ENCODE measurements around the gene PAK5. TPM values are rescaled to one million over a fixed set of nuclear protein-coding genes. Genes with fewer than 3 reads are reported as not detected.

PAK5 gene
- total RNA-seq, 1 donor from 2014 or later: 0.16 TPM

DNA sequence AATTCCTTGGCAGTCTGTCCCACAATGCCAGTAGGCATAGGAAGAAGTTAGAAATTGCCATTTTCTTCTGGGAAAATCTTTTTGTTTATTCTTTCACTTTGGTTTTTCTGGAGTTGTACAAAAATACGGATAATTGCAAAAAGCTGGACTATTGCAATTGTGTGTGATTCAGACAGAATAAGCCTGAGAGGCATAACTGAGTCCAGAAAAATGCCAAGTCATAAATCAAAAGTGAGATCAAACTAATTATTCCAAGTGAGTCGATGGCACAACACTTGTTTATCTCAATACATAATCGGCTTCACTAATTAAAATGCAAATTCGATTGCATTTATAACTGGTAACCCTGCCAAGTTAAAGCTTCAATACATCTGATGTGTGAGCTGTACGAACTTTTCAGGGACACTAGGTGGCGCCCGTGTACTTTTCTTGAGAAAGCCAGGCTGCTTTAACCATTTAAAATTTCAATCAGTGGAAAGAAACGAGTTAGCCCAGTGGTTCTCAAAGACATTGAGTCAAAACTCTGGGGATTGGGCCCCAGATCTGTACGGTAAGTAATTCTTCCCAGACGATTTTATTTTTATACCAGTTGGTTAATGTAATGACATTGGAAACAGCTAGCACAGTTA is 221.9 kb downstream of the PAK5 start:
- DNase-seq (ENCODE audit: low read depth): peak; percentile 32
- Histone ChIP-seq H3K79me2 (ENCODE audit: insufficient read depth, low read length) (no peaks in the 10 kb centered on the region), H3K36me3 (ENCODE audit: insufficient read depth, low read length) (no peaks in the 10 kb centered on the region), H2AFZ (ENCODE audit: low read depth, low read length) (no peak overlapping the region), H3K9ac (ENCODE audit: low read length) (no peak overlapping the region), H3K27ac (ENCODE audit: low read depth, low read length) (no peak overlapping the region), H4K20me1 (ENCODE audit: insufficient read depth, low read length) (no peaks in the 10 kb centered on the region), H3K9me3 (ENCODE audit: insufficient read depth, low read depth, low read length) (no peaks in the 10 kb centered on the region), H3K4me1 (ENCODE audit: insufficient read depth, low read length) (no peaks in the 10 kb centered on the region), H3K27me3 (ENCODE audit: insufficient read depth, low read length) (peaks cover 10% of the 10 kb centered on the region), H3K4me2 (ENCODE audit: low read length) (no peak overlapping the region), H3K4me3 (ENCODE audit: insufficient read depth, low read depth, low read length) (no peak overlapping the region)
- Mint-ChIP-seq H3K4me3 (ENCODE audit: unreplicated experiment) (no peak overlapping the region), H3K27me3 (ENCODE audit: low read depth, unreplicated experiment) (peaks cover 5% of the 10 kb centered on the region), H3K27ac (ENCODE audit: unreplicated experiment) (no peak overlapping the region), H3K9me3 (ENCODE audit: unreplicated experiment) (peaks cover 5% of the 10 kb centered on the region), H3K36me3 (ENCODE audit: low read depth, unreplicated experiment) (no peaks in the 10 kb centered on the region), H3K4me1 (ENCODE audit: low read depth, unreplicated experiment) (peaks cover 6% of the 10 kb centered on the region)
- TF ChIP-seq EZH2 (IDR thresholded peaks at IDR 0.05; ENCODE audit: insufficient read depth, low read length): no peak
- peak; percentile 96 for TF ChIP-seq CTCF (IDR thresholded peaks at IDR 0.05; ENCODE audit: insufficient read depth, low read depth, low read length)
- FAIRE-seq: peak; percentile 45

DNA sequence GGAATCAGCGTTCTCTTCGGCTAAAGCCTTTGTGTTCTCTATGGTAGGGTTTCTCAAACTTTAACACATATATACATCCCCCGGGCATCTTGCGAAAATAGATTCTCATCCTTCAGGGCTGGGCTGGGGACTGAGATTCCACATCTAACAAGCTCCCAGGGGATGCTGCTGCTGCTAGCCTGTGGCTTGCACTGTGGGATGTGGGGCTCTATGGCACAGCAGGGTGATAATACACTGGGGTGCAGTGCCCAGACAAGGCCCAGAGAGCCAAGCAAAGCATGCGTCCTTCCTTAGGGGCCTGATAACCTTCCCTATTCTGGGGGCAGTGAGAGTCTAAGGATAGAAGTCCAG is 222.4 kb downstream of the PAK5 start:
- Mint-ChIP-seq H3K4me3 (ENCODE audit: unreplicated experiment) (no peak overlapping the region), H3K36me3 (ENCODE audit: low read depth, unreplicated experiment) (no peaks in the 10 kb centered on the region), H3K4me1 (ENCODE audit: low read depth, unreplicated experiment) (peaks cover 6% of the 10 kb centered on the region), H3K9me3 (ENCODE audit: unreplicated experiment) (peaks cover 5% of the 10 kb centered on the region), H3K27me3 (ENCODE audit: low read depth, unreplicated experiment) (peaks cover 5% of the 10 kb centered on the region), H3K27ac (ENCODE audit: unreplicated experiment) (no peak overlapping the region)
- no peak for TF ChIP-seq CTCF (IDR thresholded peaks at IDR 0.05; ENCODE audit: insufficient read depth, low read depth, low read length)
- TF ChIP-seq EZH2 (IDR thresholded peaks at IDR 0.05; ENCODE audit: insufficient read depth, low read length): no peak
- no peaks in the 10 kb centered on the region for H3K4me1 ChIP-seq (ENCODE audit: insufficient read depth, low read length)
- no peak overlapping the region for H3K4me3 ChIP-seq (ENCODE audit: insufficient read depth, low read depth, low read length)
- no peaks in the 10 kb centered on the region for H3K36me3 ChIP-seq (ENCODE audit: insufficient read depth, low read length)
- H3K27me3 ChIP-seq (ENCODE audit: insufficient read depth, low read length): peaks cover 10% of the 10 kb centered on the region
- DNase-seq (ENCODE audit: low read depth) (no peak), FAIRE-seq (no peak)
- no peak overlapping the region for H2AFZ ChIP-seq (ENCODE audit: low read depth, low read length)
- no peaks in the 10 kb centered on the region for H3K79me2 ChIP-seq (ENCODE audit: insufficient read depth, low read length)
- no peak overlapping the region for H3K4me2 ChIP-seq (ENCODE audit: low read length)
- H4K20me1 ChIP-seq (ENCODE audit: insufficient read depth, low read length): no peaks in the 10 kb centered on the region
- no peak overlapping the region for H3K9ac ChIP-seq (ENCODE audit: low read length)
- H3K9me3 ChIP-seq (ENCODE audit: insufficient read depth, low read depth, low read length): no peaks in the 10 kb centered on the region
- no peak overlapping the region for H3K27ac ChIP-seq (ENCODE audit: low read depth, low read length)

DNA sequence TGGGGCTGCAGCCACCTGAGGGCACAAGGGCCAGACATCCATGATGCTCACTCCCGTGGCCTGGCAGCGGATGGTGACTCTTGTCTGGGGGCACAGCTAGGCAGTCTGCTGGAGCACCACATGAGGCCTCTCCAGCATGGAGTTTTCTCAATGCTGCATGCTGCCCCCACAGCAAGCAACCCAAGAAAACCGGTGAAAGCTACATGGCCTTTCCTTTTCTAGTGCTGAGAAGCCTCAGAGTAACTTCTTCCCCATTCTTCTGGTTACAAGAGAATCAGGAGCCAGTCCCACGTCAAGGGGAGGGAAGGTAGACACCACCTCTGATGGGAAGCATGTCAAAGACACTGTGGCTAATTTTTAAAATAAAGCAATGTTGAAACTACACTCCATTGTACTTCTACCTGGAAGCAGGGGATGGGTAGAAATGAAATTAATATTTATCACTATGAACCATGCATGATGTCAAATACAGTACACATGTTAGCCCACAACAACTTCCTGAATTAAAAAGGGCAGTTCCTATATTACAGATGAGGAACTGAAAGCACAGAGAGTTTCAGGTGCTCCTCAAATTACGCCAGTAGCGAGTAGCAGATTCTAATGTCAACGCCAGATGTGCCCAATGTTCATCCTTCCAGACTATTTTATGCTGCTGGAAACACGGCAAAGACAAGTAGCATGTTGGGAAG is 223.0 kb downstream of the PAK5 start:
- H3K27me3 ChIP-seq (ENCODE audit: insufficient read depth, low read length): peaks cover 10% of the 10 kb centered on the region
- H3K4me1 ChIP-seq (ENCODE audit: insufficient read depth, low read length): no peaks in the 10 kb centered on the region
- DNase-seq (ENCODE audit: low read depth) (no peak), FAIRE-seq (no peak)
- Mint-ChIP-seq H3K27ac (ENCODE audit: unreplicated experiment) (no peak overlapping the region), H3K9me3 (ENCODE audit: unreplicated experiment) (peaks cover 5% of the 10 kb centered on the region), H3K4me1 (ENCODE audit: low read depth, unreplicated experiment) (peaks cover 6% of the 10 kb centered on the region), H3K36me3 (ENCODE audit: low read depth, unreplicated experiment) (no peaks in the 10 kb centered on the region), H3K4me3 (ENCODE audit: unreplicated experiment) (no peak overlapping the region), H3K27me3 (ENCODE audit: low read depth, unreplicated experiment) (peaks cover 5% of the 10 kb centered on the region)
- no peak overlapping the region for H3K27ac ChIP-seq (ENCODE audit: low read depth, low read length)
- TF ChIP-seq CTCF (IDR thresholded peaks at IDR 0.05; ENCODE audit: insufficient read depth, low read depth, low read length): no peak
- no peak for TF ChIP-seq EZH2 (IDR thresholded peaks at IDR 0.05; ENCODE audit: insufficient read depth, low read length)
- H3K9me3 ChIP-seq (ENCODE audit: insufficient read depth, low read depth, low read length): no peaks in the 10 kb centered on the region
- no peak overlapping the region for H3K4me3 ChIP-seq (ENCODE audit: insufficient read depth, low read depth, low read length)
- no peak overlapping the region for H2AFZ ChIP-seq (ENCODE audit: low read depth, low read length)
- no peak overlapping the region for H3K4me2 ChIP-seq (ENCODE audit: low read length)
- H3K36me3 ChIP-seq (ENCODE audit: insufficient read depth, low read length): no peaks in the 10 kb centered on the region
- H3K79me2 ChIP-seq (ENCODE audit: insufficient read depth, low read length): no peaks in the 10 kb centered on the region
- no peaks in the 10 kb centered on the region for H4K20me1 ChIP-seq (ENCODE audit: insufficient read depth, low read length)
- no peak overlapping the region for H3K9ac ChIP-seq (ENCODE audit: low read length)
